ENCODE data around the gene SERPINB10. TPM values are rescaled to one million over a fixed set of nuclear protein-coding genes. Genes with fewer than 3 reads are reported as not detected.

SERPINB10 gene
- total RNA-seq, 1 donor from 2014 or later: not detected

DNA sequence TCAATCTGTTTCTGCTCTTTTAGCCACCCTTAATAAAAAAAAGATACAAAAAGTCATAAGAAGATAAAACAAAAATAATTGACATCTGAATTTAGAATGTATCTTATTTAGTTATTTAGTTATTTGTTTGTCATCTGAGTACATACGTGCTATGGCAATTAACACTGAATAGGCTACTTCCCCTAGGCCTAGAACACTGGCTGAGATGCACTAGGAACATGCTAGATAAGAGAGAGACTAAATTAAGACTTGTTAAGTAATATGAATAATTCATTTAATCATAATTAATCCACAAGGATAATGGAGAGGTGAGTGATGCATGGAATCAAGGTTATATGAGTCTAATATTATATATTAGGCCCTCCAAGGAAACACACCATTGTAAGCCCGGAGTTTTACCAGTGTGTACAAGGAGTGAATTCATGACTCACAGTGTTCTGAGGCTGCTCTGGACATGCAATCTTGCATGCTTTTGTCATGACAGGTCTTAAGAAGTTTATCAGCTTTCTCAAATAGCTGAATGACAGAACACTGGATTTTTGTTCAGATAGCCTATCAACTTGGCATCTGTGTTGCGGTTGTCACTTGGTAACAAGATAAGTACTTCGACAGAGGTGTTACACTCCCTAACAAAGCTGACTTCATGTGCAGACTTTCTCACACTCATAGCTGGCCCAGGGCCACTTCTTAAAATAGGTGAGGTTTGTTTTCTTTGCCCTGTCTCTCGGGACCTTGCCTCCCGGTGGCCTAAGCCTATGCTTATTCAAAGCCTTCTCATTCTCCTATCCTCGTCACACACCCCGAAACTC lies 25.2 kb upstream of the SERPINB10 start:
- H3K27ac ChIP-seq (ENCODE audit: low read depth, low read length): peak overlapping the region; percentile 66
- peaks cover 14% of the 10 kb centered on the region for H3K4me1 ChIP-seq (ENCODE audit: insufficient read depth, low read length)
- H3K4me1 Mint-ChIP-seq (ENCODE audit: low read depth, unreplicated experiment): peaks cover 23% of the 10 kb centered on the region
- no peaks in the 10 kb centered on the region for H3K27me3 ChIP-seq (ENCODE audit: insufficient read depth, low read length)
- H3K36me3 ChIP-seq (ENCODE audit: insufficient read depth, low read length): no peaks in the 10 kb centered on the region
- no peaks in the 10 kb centered on the region for H4K20me1 ChIP-seq (ENCODE audit: insufficient read depth, low read length)
- H3K9ac ChIP-seq (ENCODE audit: low read length): peak overlapping the region; percentile 24
- no peak for TF ChIP-seq EZH2 (IDR thresholded peaks at IDR 0.05; ENCODE audit: insufficient read depth, low read length)
- TF ChIP-seq CTCF (IDR thresholded peaks at IDR 0.05; ENCODE audit: insufficient read depth, low read depth, low read length): no peak
- peak overlapping the region; percentile 63 for H3K4me3 Mint-ChIP-seq (ENCODE audit: unreplicated experiment)
- no peaks in the 10 kb centered on the region for H3K9me3 ChIP-seq (ENCODE audit: insufficient read depth, low read depth, low read length)
- H3K9me3 Mint-ChIP-seq (ENCODE audit: unreplicated experiment): peaks cover 2% of the 10 kb centered on the region
- H3K36me3 Mint-ChIP-seq (ENCODE audit: low read depth, unreplicated experiment): no peaks in the 10 kb centered on the region
- no peaks in the 10 kb centered on the region for H3K79me2 ChIP-seq (ENCODE audit: insufficient read depth, low read length)
- FAIRE-seq (peak; percentile 97), DNase-seq (ENCODE audit: low read depth) (peak; percentile 95)
- no peak overlapping the region for H2AFZ ChIP-seq (ENCODE audit: low read depth, low read length)
- H3K4me2 ChIP-seq (ENCODE audit: low read length): peak overlapping the region; percentile 52
- no peaks in the 10 kb centered on the region for H3K27me3 Mint-ChIP-seq (ENCODE audit: low read depth, unreplicated experiment)
- H3K27ac Mint-ChIP-seq (ENCODE audit: unreplicated experiment): peak overlapping the region; percentile 83
- no peak overlapping the region for H3K4me3 ChIP-seq (ENCODE audit: insufficient read depth, low read depth, low read length)

GRCh38 chr18:63883617-63884016 lies 24.1 kb upstream of the SERPINB10 start:
- H3K27ac Mint-ChIP-seq (ENCODE audit: unreplicated experiment): no peak overlapping the region
- no peaks in the 10 kb centered on the region for H3K36me3 ChIP-seq (ENCODE audit: insufficient read depth, low read length)
- no peak overlapping the region for H3K9ac ChIP-seq (ENCODE audit: low read length)
- H3K4me1 Mint-ChIP-seq (ENCODE audit: low read depth, unreplicated experiment): peaks cover 23% of the 10 kb centered on the region
- H3K27me3 Mint-ChIP-seq (ENCODE audit: low read depth, unreplicated experiment): no peaks in the 10 kb centered on the region
- H3K79me2 ChIP-seq (ENCODE audit: insufficient read depth, low read length): no peaks in the 10 kb centered on the region
- peaks cover 14% of the 10 kb centered on the region for H3K4me1 ChIP-seq (ENCODE audit: insufficient read depth, low read length)
- no peak overlapping the region for H3K4me3 ChIP-seq (ENCODE audit: insufficient read depth, low read depth, low read length)
- H3K4me2 ChIP-seq (ENCODE audit: low read length): no peak overlapping the region
- no peak overlapping the region for H3K27ac ChIP-seq (ENCODE audit: low read depth, low read length)
- no peaks in the 10 kb centered on the region for H3K27me3 ChIP-seq (ENCODE audit: insufficient read depth, low read length)
- peaks cover 2% of the 10 kb centered on the region for H3K9me3 Mint-ChIP-seq (ENCODE audit: unreplicated experiment)
- TF ChIP-seq CTCF (IDR thresholded peaks at IDR 0.05; ENCODE audit: insufficient read depth, low read depth, low read length) (no peak), EZH2 (IDR thresholded peaks at IDR 0.05; ENCODE audit: insufficient read depth, low read length) (no peak)
- no peak for FAIRE-seq
- H3K36me3 Mint-ChIP-seq (ENCODE audit: low read depth, unreplicated experiment): no peaks in the 10 kb centered on the region
- no peaks in the 10 kb centered on the region for H3K9me3 ChIP-seq (ENCODE audit: insufficient read depth, low read depth, low read length)
- DNase-seq (ENCODE audit: low read depth): no peak
- H3K4me3 Mint-ChIP-seq (ENCODE audit: unreplicated experiment): no peak overlapping the region
- H4K20me1 ChIP-seq (ENCODE audit: insufficient read depth, low read length): no peaks in the 10 kb centered on the region
- H2AFZ ChIP-seq (ENCODE audit: low read depth, low read length): no peak overlapping the region

DNA sequence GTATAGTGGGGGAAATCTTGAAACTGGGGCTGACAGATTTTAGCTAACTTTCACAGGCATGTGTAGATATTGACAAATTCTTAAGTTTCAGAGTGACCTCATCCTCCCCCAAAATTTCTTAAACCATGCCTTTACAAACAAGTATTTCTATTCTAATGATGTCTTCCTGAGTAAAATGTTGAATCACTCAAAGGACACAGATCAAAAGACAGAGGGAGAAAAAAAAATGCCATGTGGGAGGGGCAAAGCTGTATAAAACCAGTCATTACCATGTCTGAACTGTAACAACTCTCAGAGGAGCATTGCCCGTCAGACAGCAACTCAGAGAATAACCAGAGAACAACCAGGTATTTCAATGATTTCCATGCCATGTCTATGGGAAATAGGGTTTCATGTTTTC lies 20.3 kb upstream of the SERPINB10 start, which contains the start of gene SERPINB2:
Gene SERPINB2, plus strand, starts transcription at position 282 of the 400 bp plus-strand sequence. CDS start 3,740 bp downstream, outside the sequence.
- Mint-ChIP-seq H3K4me1 (ENCODE audit: low read depth, unreplicated experiment) (peaks cover 10% of the 10 kb centered on the region), H3K27ac (ENCODE audit: unreplicated experiment) (no peak within 1 kb of the TSS), H3K27me3 (ENCODE audit: low read depth, unreplicated experiment) (no peaks in the 10 kb centered on the region), H3K9me3 (ENCODE audit: unreplicated experiment) (peaks cover 2% of the 10 kb centered on the region), H3K4me3 (ENCODE audit: unreplicated experiment) (no peak within 1 kb of the TSS), H3K36me3 (ENCODE audit: low read depth, unreplicated experiment) (no peaks in the 10 kb centered on the region)
- TF ChIP-seq EZH2 (IDR thresholded peaks at IDR 0.05; ENCODE audit: insufficient read depth, low read length): no peak
- no peak for TF ChIP-seq CTCF (IDR thresholded peaks at IDR 0.05; ENCODE audit: insufficient read depth, low read depth, low read length)
- H3K79me2 ChIP-seq (ENCODE audit: insufficient read depth, low read length): no peaks in the 10 kb centered on the region
- H3K9ac ChIP-seq (ENCODE audit: low read length): no peak within 1 kb of the TSS
- no peaks in the 10 kb centered on the region for H3K9me3 ChIP-seq (ENCODE audit: insufficient read depth, low read depth, low read length)
- peaks cover 1% of the 10 kb centered on the region for H3K4me1 ChIP-seq (ENCODE audit: insufficient read depth, low read length)
- no peaks in the 10 kb centered on the region for H4K20me1 ChIP-seq (ENCODE audit: insufficient read depth, low read length)
- no peak for FAIRE-seq
- H3K36me3 ChIP-seq (ENCODE audit: insufficient read depth, low read length): no peaks in the 10 kb centered on the region
- H3K27ac ChIP-seq (ENCODE audit: low read depth, low read length): no peak within 1 kb of the TSS
- no peak for DNase-seq (ENCODE audit: low read depth)
- no peak within 1 kb of the TSS for H3K4me2 ChIP-seq (ENCODE audit: low read length)
- H3K4me3 ChIP-seq (ENCODE audit: insufficient read depth, low read depth, low read length): no peak within 1 kb of the TSS
- no peaks in the 10 kb centered on the region for H3K27me3 ChIP-seq (ENCODE audit: insufficient read depth, low read length)
- no peak within 1 kb of the TSS for H2AFZ ChIP-seq (ENCODE audit: low read depth, low read length)
